ENCODE measurements around the gene DTNBP1. TPM values are rescaled to one million over a fixed set of nuclear protein-coding genes. Genes with fewer than 3 reads are reported as not detected.

DTNBP1 gene
- total RNA-seq, 8 experiments from 2014 or later, result 7.2 to 32.5 (median 17.0) TPM

- H3K4me3 ChIP-seq, result no peak overlapping the region
- peak in 1 of 8 experiments; percentile 39 for ATAC-seq (replicated peaks in 6 of 8)
- in situ Hi-C loops (cut with MboI; ENCODE audit: low pct_unique_long_range_greater_than_20kb in 2 of 9, low sequenced_read_pairs in 9 of 9, unreplicated experiment in 9 of 9), result no loop called here
- H3K4me1 ChIP-seq (replicated peaks in 1 of 2), result no peaks in the 10 kb centered on the region
- H3K27ac ChIP-seq, result no peak overlapping the region
- WGBS, 10 experiments, result 56 to 100% (median 87%) methylated on average over 1 to 3 of the region's 3 CpGs; no CpG with 5 or more reads in 2 of the 10 experiments
These were observed 88.3 kb downstream of the DTNBP1 start for GRCh38 chr6:15574486-15574885.

GRCh38 chr6:15574023-15574422 is 88.8 kb downstream of the DTNBP1 start:
- 40 to 100% (median 80%) methylated on average over 1 to 4 of the region's 4 CpGs for WGBS, 10 experiments
- peak in 1 of 8 experiments; percentile 27 for ATAC-seq (replicated peaks in 6 of 8)

GRCh38 chr6:15573384-15573783 is 89.4 kb downstream of the DTNBP1 start:
- no peaks in the 10 kb centered on the region for H3K4me1 ChIP-seq (replicated peaks in 1 of 2)
- in situ Hi-C loops (cut with MboI; ENCODE audit: low pct_unique_long_range_greater_than_20kb in 2 of 9, low sequenced_read_pairs in 9 of 9, unreplicated experiment in 9 of 9), result no loop called here
- H3K4me3 ChIP-seq, result no peak overlapping the region
- no peak overlapping the region for H3K27ac ChIP-seq
- ATAC-seq (replicated peaks in 6 of 8), result no peak
- 40 to 100% (median 80%) methylated on average over 1 to 4 of the region's 4 CpGs for WGBS, 10 experiments

More at GRCh38 chr6:15574023-15574422, 88.8 kb downstream of the DTNBP1 start:
- Histone ChIP-seq H3K4me1 (replicated peaks in 1 of 2) (no peaks in the 10 kb centered on the region), H3K4me3 (no peak overlapping the region), H3K27ac (no peak overlapping the region)
- in situ Hi-C loops (cut with MboI; ENCODE audit: low pct_unique_long_range_greater_than_20kb in 2 of 9, low sequenced_read_pairs in 9 of 9, unreplicated experiment in 9 of 9), result no loop called here

- no peak overlapping the region for H3K4me3 ChIP-seq
- no peaks in the 10 kb centered on the region for H3K4me1 ChIP-seq (replicated peaks in 1 of 2)
- H3K27ac ChIP-seq, result no peak overlapping the region
- WGBS, 10 experiments, result 83 to 100% (median 100%) methylated on average over 1 to 3 of the region's 5 CpGs; no CpG with 5 or more reads in 1 of the 10 experiments
- in situ Hi-C loops (cut with MboI; ENCODE audit: low pct_unique_long_range_greater_than_20kb in 2 of 9, low sequenced_read_pairs in 9 of 9, unreplicated experiment in 9 of 9), result no loop called here
- ATAC-seq (replicated peaks in 6 of 8), result no peak
These were observed 90.4 kb downstream of the DTNBP1 start for GRCh38 chr6:15572296-15573016.

- WGBS, 10 experiments, result 80 to 100% (median 86%) methylated on average over 1 to 2 of the region's 2 CpGs; no CpG with 5 or more reads in 3 of the 10 experiments
- Histone ChIP-seq H3K4me1 (replicated peaks in 1 of 2) (no peaks in the 10 kb centered on the region), H3K27ac (no peak overlapping the region), H3K4me3 (no peak overlapping the region)
- no peak for ATAC-seq (replicated peaks in 6 of 8)
- in situ Hi-C loops (cut with MboI; ENCODE audit: low pct_unique_long_range_greater_than_20kb in 2 of 9, low sequenced_read_pairs in 9 of 9, unreplicated experiment in 9 of 9), result no loop called here
These were observed 92.7 kb downstream of the DTNBP1 start for GRCh38 chr6:15570171-15570570.

GRCh38 chr6:15569035-15569995 is 93.5 kb downstream of the DTNBP1 start:
- no peak for ATAC-seq (replicated peaks in 6 of 8)
- no peaks in the 10 kb centered on the region for H3K4me1 ChIP-seq (replicated peaks in 1 of 2)
- in situ Hi-C loops (cut with MboI; ENCODE audit: low pct_unique_long_range_greater_than_20kb in 2 of 9, low sequenced_read_pairs in 9 of 9, unreplicated experiment in 9 of 9), result no loop called here
- WGBS, 10 experiments, result 70 to 94% (median 85%) methylated on average over 2 to 14 of the region's 17 CpGs
- no peak overlapping the region for H3K4me3 ChIP-seq
- H3K27ac ChIP-seq, result no peak overlapping the region

GRCh38 chr6:15562977-15563376 is 99.9 kb downstream of the DTNBP1 start:
- no peak for ATAC-seq (replicated peaks in 6 of 8)
- in situ Hi-C loops (cut with MboI; ENCODE audit: low pct_unique_long_range_greater_than_20kb in 2 of 9, low sequenced_read_pairs in 9 of 9, unreplicated experiment in 9 of 9), result no loop called here
- H3K27ac ChIP-seq, result no peak overlapping the region
- no peaks in the 10 kb centered on the region for H3K4me1 ChIP-seq (replicated peaks in 1 of 2)
- no peak overlapping the region for H3K4me3 ChIP-seq
- WGBS, 10 experiments, result 33 to 100% (median 86%) methylated on average over 1 of the region's 1 CpG; no CpG with 5 or more reads in 3 of the 10 experiments

- H3K4me1 ChIP-seq (replicated peaks in 1 of 2), result no peaks in the 10 kb centered on the region
- no peak overlapping the region for H3K27ac ChIP-seq
- no peak overlapping the region for H3K4me3 ChIP-seq
- 40 to 100% (median 69%) methylated on average over 1 to 3 of the region's 3 CpGs; no CpG with 5 or more reads in 1 of the 10 experiments for WGBS, 10 experiments
- peak in 5 of 8 experiments; percentile 26 to 98 (median 97) for ATAC-seq (replicated peaks in 6 of 8)
- in situ Hi-C loops (cut with MboI; ENCODE audit: low pct_unique_long_range_greater_than_20kb in 2 of 9, low sequenced_read_pairs in 9 of 9, unreplicated experiment in 9 of 9), result no loop called here
These were observed 101.2 kb downstream of the DTNBP1 start for GRCh38 chr6:15561447-15562199.

- no peak for ATAC-seq (replicated peaks in 6 of 8)
- WGBS, 10 experiments, result 86 to 100% (median 100%) methylated on average over 1 of the region's 1 CpG; no CpG with 5 or more reads in 3 of the 10 experiments
- H3K4me3 ChIP-seq, result no peak overlapping the region
- H3K4me1 ChIP-seq (replicated peaks in 1 of 2), result no peaks in the 10 kb centered on the region
- in situ Hi-C loops (cut with MboI; ENCODE audit: low pct_unique_long_range_greater_than_20kb in 2 of 9, low sequenced_read_pairs in 9 of 9, unreplicated experiment in 9 of 9), result no loop called here
- H3K27ac ChIP-seq, result no peak overlapping the region
These were observed 102.1 kb downstream of the DTNBP1 start for GRCh38 chr6:15560713-15561112.

GRCh38 chr6:15557174-15557573 is 105.7 kb downstream of the DTNBP1 start:
- H3K27ac ChIP-seq, result no peak overlapping the region
- in situ Hi-C loops (cut with MboI; ENCODE audit: low pct_unique_long_range_greater_than_20kb in 2 of 9, low sequenced_read_pairs in 9 of 9, unreplicated experiment in 9 of 9), result no loop called here

GRCh38 chr6:15556711-15557110 is 106.1 kb downstream of the DTNBP1 start:
- H3K27ac ChIP-seq, result no peak overlapping the region
- H3K4me1 ChIP-seq (replicated peaks in 1 of 2), result peaks cover 0 to 2% of the 10 kb centered on the region in 2 donors
- H3K4me3 ChIP-seq, result no peak overlapping the region
- in situ Hi-C loops (cut with MboI; ENCODE audit: low pct_unique_long_range_greater_than_20kb in 2 of 9, low sequenced_read_pairs in 9 of 9, unreplicated experiment in 9 of 9), result no loop called here
- no peak for ATAC-seq (replicated peaks in 6 of 8)
- 60 to 100% (median 100%) methylated on average over 1 of the region's 1 CpG; no CpG with 5 or more reads in 5 of the 10 experiments for WGBS, 10 experiments

More at GRCh38 chr6:15557174-15557573, 105.7 kb downstream of the DTNBP1 start:
- Histone ChIP-seq H3K4me3 (no peak overlapping the region), H3K4me1 (replicated peaks in 1 of 2) (no peaks in the 10 kb centered on the region)
- ATAC-seq (replicated peaks in 6 of 8), result no peak

GRCh38 chr6:15555101-15556038 is 107.5 kb downstream of the DTNBP1 start:
- H3K27ac ChIP-seq, result no peak overlapping the region
- in situ Hi-C loops (cut with MboI; ENCODE audit: low pct_unique_long_range_greater_than_20kb in 2 of 9, low sequenced_read_pairs in 9 of 9, unreplicated experiment in 9 of 9), result no loop called here
- WGBS, 10 experiments, result 82 to 100% (median 95%) methylated on average over 1 to 4 of the region's 5 CpGs; no CpG with 5 or more reads in 1 of the 10 experiments
- H3K4me1 ChIP-seq (replicated peaks in 1 of 2), result peaks cover 2 to 13% of the 10 kb centered on the region in 2 donors
- H3K4me3 ChIP-seq, result no peak overlapping the region
- ATAC-seq (replicated peaks in 6 of 8), result peak in 3 of 8 experiments; percentile 69 to 71 (median 71)
